NCI-H1092 (cell line): ENCODE data around the gene UBASH3B.

ENCODE experiments used
- DNase-seq: peaks from one replicate; lab custom pipeline; 2025; lab: John Stamatoyannopoulos, UW

UBASH3B gene

DNA sequence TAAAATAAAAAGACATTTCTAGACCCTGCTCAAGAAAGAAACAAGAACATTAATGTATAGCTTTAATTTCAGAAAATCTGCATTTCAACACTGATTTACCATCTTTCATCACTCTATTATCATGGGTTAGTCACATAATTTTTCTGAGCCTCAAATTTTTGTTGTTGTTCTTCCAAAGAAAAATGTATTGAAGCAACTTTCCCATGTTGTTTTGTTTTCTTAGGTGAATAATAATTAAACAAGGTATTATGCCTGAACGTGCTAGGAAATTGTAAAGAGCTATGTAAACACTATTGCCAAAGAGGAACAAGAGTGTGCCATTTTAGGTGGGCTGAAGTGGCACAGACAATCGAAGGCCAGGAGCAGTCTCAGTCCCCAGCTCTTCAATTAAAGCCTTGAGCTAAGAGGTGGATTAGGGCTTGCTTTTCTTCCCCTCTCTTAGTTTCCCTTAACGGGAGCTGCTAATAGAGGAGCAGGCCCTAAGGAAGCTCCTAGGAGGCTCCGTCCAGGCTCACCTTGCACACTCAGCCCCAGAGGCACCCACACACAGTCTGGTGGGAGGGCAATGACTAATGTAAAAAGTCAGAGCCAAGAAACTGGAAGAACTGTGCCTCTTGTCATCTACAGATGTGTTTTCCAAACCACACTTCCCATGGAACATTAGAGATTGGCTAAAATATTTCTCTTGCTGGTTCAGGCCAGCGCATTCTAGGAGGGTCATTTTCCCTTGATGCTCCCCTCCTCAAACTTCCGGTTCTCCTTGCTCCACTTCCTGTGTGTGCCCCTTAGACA, 8.8 kb upstream of the UBASH3B start:
- DNase-seq = no peak

DNA sequence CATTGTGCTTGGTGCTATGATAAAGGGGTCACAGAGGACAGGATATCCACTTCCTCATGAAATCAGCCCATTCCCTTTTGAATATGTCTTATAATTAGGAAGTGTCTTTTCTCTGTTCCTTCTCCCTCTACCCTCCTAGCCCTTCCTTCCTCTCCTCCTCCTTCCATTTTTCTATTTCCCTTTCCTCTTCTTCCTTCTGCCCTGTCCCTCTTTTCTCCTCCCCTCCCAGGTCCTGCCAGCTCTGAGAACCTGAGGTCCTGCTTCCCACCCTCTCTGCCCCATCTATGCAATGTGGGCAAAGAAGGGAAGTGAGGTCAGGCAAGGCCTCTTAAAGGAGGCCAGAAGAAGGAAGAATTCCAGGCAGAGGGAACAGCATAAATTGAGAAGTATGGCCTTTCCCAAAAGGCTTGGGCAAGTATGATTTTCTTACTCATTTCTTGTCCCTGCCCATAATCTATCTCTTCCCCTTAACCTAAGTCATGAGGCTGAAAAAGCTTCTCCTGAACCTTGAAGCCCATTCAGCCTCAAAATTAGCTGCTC, 7.7 kb upstream of the UBASH3B start:
- no peak for DNase-seq

DNA sequence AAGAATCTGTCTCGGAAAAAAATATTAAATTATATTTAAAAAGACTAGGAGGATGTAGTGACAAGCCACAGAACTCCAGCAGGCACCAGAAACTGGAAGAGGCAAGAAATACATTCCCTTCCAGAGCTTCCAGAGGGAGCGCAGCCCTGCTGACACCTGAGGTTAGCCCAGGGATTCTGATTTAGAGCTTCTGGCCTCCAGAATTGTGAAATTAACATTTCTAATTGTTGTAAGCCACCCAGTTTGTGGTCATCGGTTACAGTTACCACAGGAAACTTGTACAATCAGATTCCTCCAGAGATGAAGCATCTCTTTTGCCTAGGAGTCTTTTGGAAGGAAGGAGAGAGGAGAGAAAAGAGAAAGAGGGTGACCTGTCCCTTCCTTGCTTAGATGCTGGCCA, 6.4 kb upstream of the UBASH3B start:
- no peak for DNase-seq

DNA sequence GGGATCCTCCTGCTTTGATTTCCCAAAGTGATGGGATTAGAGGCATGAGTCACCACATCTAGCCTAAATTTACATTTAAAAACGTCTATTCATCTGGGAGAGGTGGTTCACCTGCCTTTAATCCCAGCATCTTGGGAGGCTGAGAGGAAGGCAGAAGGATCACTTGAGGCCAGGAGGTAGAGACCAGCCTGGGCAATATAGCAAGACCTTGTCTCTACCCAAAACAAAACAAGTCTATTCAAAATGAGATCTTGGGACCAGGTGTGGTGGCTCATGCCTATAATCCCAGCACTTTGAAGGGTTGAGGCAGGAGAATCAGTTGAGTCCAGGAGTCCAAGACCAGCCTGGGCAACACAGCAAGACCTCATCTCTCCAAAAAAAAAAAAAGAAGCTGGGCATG, 4.9 kb upstream of the UBASH3B start:
- no peak for DNase-seq

DNA sequence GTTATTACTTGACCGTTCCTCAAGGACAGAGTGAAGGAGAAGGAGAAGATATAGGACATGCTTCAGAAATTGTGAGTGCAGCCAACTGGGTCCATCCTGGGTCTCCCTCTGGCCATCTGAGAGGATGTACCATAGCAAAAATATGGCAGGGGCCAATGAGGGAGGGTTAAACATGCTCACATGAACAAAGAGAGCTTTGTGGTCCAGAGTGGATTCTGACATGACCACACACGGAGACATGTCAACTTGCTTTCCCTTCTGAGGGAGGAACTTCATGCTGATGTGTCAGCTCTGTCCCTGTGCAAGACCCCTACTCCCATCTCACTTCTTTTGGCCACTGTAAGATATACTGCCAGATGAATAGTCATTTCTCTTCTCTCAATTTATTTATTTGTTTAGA, 3.0 kb upstream of the UBASH3B start:
- DNase-seq = no peak

DNA sequence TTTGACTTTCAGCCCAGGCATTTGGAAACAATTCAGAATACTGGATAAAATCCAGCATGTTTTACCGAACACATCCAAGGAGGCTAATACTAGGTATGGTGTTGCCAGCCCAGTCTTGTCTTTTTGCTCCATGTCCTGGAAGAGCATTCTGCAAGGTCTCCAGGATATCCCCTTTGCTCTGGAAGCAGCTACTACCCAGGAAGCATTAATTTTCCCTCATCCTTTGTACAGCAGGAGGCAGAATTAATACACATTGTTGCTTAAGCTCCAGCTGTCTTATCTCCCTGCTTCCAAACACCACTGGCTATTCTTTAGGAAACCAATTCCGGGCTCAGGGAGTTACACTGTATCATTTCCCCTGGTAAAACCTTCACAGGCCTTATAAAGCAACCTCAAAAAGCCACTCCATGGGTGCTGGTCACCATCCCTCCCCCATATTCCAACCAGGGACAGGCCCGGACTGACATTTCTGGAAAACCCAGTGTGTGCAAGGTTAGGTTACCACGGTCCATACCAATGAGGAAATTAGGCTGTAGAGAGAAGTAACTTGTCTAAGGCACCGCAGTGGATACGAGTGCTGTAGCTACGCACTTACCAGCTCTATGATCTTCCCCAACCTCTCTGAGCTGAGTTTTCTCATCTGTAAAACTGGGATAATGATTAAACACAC, 1.5 kb upstream of the UBASH3B start:
- DNase-seq = no peak

DNA sequence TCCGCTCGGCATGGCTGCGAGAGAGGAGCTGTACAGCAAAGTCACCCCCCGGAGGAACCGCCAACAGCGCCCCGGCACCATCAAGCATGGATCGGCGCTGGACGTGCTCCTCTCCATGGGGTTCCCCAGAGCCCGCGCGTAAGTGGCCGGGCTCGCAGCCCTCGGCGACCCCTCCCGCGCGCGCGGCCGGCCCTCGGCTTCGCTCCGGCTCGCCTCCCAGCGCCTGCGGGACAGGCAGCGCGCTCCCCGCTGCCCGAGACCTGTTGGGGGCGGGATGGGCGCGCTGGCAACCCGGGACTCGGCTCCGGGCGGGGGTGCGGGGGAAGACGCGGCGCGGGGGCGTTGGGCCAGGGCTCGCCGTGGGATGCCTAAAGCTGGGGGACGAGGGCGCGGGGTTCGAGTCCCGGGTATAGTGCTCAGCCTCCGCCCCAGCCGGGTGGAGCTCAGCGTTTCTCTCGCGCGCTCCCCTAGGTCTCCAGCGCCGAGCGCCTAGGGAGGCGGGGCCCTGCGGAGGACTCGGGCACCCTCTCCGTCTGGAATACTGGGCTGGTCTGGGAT, 630 bp downstream of the UBASH3B start:
- DNase-seq = peak; percentile 36

DNA sequence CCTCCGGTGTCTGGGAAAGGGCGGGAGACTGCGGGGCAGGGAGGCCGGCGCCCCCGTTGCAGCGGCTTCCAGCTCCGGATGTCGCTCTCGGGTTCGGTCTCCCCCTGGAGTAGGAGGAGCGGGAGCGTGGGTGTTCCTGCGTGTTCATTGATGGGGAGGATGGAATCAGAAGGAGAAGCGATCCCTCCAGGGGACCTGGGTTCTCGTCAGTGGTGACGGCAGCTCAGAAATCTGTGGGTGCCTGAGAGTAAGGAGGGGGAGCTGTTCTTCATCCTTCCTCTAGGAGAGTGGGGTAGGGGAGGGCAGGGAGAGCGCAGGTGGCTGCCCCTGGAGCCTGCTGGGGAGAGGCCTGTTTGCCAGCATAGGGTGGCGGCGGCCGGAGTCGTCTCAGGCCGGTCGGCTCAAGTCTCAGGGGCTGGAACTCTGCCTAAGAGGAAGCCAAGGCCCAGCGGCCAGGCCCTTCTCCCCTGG, 1.1 kb downstream of the UBASH3B start:
- no peak for DNase-seq

DNA sequence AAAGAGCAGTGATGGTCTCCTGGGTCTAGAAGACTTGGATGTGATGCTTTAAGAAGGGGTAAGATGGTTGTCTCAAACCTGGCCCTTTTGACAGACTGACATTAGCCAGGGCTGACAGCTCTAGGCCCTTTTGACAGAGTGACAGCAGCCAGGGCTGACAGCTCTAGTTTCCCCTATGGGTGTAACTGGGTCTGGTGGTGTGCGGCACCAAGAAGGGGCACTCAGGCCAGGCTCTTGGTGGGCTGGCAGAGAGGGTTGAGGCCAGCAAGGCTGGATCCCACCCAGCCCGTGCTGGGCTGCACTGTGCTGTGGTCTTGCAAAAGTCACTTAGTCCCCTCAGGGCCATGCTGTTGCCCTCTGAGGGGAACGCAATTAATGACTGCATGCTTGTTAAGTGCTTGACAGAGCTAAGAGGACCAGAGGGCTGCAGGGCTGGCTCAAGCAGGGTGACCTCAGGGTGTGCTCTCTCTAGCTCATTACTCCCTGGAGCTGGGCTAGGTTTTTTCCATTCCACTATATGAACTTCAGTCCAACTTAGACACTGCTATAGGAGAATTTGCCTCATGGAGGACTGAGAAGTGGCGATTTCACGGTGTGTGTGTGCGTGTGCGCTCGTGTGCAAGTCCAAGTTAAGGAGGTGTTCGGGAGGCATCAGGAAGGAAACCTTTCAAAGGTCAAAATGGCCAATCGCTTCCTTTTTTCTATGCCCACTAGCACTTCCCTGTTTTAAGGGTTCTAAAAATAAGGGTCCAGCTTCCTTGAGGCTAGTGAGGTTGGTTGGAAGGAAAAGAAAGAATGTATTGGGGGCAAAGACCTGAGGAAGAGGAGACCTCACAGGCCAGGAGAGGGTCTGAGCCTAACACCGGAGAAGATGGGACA, 4.4 kb downstream of the UBASH3B start:
- DNase-seq = no peak

DNA sequence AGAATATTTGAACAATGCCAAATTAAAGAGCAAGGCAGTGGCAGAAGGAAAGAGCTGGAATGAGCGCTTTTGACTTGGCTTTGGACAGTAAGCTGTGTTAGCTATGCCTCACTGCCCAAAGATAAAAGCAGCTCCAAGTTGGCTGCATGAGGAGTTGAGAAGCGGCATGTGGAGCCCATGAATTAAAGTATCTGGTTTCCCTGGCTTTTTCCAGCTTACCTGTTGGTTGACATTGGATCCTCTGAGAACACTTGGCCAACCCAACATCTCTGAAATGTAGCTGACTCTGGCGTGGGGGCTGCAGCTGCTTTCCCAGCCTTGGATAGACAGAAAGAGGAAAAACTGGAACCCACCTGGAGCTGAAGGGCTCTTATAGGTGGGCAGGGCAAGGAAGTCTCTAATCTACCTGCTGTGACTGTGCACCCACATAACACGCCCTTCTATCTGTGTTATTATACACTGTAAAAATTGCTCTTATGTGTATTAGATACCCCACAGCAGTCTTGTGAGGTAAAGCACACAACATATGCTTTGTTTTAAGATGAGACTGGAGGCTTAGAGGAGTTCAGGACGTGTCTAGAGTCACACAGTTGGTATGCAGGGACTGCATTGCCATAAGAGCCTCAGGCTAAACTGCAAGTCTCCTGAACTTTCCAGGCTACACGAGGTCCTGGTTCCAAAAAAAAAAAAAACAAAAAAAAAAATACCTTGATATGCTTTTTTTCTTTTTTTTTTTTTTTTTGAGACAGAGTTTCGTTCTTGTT, 5.8 kb downstream of the UBASH3B start:
- peak; percentile 96 for DNase-seq

DNA sequence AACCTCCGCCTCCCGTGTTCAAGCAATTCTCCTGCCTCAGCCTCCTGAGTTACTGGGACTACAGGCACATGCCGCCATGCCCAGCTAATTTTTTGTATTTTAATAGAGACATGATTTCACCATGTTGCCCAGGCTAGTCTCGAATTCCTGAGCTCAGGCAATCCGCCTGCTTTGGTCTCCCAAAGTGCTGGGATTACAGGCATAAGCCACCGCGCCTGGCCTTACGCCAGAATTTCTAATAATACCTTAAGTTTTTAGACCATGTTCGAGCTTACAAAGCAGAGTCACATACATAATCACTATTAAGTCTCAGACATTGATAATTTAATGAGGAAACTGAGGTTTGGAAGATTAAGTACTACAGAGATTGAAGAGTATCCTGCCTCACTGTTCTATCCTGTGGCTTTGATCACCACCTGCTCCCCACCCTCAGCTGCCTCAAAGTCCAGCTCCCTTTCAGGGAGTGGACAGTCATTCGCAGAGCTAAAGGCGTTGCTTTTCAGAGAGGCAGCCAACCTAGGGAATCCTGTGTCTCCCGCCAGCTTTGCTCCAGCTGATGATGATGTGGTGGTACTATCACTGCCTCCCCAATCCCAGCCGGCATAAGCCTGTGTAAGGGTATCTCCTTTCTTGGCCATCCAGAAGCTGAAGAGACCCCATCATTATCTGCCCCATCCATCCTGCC, 7.7 kb downstream of the UBASH3B start:
- DNase-seq = no peak

DNA sequence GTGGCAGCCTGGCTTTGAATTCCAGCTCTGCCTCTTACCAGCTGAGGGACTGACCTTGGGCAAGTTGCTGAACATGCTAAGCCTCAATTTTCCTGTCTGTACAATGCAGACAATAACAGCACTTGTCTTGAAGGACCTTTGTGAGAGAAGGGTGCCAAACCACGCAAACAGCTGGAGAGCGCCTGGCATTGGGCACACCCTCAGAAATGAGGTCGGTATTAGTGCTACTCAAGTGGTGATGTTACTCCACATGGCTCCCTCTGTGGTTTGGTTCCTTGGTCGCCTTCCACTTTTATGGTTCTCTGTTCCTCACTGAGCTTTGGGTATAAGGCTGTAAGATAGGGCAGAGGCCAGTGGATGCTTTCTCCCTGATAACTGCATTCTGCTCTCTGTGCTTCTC, 8.2 kb downstream of the UBASH3B start:
- peak; percentile 24 for DNase-seq

DNA sequence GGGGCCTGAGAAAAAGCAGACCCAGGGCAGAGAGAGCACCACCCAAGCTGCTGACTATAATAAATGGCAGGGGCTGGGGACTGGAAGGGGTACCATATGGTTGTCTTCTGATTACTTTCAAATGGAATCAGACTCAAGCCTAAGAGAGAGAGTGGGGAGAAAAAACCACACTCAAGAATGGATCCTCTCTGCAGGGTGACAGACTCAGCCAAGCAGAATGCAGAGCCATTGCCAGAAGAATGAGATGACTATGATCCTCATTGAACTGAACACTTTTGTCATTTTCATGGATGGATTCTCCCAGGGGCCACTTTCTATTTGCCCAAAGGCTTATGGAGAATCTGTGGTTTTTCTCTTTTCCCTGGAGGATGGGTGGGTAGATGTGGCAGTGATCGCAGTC, 8.7 kb downstream of the UBASH3B start:
- no peak for DNase-seq

DNA sequence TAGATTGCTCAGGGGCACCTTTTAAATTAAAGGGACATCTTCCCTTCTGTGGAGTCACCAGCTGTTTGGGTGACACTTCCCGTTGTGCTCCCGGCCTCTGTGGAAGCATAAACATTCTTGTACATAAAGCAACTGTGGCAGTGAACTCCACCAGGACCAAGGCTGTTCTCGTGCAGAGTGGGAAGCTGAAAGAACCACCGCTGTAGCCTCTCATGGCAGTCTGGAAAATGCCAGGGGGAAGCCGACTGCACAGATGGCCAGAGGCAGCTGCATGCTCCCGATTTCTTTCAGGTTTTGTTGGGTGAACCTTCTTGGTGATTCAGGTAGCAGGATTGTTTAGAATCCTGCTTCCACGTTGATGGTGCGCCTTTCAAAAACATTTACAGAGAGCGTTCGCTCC, 10.3 kb downstream of the UBASH3B start:
- no peak for DNase-seq

DNA sequence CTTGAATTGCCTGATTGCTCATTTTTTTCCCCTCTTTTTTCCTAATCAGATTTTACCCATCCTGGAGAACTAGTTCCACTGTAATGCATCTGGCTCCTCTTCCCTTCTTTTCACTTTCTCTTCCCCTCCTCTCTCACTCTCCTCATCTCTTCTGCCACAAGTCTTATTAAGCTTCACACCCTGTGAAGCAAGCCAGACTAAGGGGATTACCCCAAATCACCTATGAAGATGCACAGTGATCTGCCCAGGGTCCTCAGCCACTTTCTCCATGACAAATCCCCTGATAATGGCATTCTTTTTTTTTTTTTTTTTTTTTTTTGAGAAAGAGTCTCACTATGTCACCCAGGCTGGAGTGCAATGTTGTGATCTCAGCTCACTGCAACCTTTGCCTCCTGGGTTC, 11.2 kb downstream of the UBASH3B start:
- DNase-seq = no peak

DNA sequence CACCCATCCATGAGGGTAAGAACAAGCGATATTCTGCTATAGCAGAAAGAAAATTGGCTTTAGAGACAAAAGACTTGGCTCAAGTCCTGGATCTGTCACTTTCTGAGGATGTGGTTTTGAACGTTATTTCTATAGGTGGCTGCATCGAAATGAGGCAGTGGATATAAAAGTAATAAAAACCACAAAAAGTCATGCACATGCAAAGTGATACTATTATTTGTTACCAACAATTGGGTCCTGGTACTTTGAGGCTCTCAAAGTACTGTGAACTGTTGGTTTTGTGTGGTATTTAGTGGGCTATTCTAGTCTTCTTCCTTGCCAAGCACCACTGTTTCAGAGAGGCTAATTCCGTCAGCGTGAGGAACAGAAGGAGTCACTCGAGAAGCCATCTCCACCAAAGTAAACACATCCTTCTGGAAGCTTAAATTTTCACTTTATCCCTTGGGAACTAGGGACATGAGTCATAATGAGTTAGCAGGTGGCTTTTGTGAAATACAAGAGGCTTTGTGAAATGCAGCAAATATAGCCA, 13.1 kb downstream of the UBASH3B start:
- DNase-seq = no peak

DNA sequence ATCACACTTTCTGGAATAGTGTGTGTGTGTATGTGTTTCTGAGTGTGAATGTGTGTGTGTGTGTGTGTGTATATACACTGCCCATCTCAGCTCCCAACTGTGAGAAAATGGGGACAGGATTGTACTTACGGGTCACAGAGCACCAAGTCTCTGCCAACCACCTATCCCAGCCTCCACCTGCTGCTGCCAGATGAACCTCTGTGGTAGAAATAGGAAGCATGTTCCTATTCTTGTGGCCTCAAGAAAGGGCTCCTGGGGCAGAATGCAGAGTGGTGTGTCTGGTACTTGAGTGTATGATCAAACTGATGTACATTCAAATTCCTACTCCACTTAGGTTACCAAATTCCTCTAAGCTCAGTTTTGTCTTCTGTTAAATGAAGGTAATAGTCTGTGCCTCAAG, 14.6 kb downstream of the UBASH3B start:
- DNase-seq = no peak

DNA sequence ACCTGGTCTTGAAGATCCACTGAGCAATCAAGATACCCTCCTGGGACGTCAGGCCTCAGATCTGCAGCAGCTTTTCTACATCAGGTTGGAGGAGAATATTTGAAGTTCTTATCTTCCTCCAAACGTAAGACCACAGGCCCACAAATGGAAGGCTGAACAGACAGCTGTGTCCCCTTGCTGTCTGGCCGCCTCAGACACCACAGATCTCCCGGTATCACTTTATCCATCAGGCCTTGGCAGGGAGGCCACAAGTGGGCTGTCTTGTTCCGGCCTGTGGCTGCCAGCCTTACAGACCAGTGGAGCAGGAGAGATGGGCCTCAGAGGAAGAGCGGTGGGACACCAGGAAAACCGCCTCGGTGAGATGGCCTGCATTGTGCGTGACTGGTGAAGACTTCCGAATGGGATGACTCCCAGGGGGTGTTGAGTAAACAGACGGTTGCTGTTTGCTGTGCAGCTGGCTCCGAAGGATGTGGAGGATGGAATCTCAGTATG, 15.9 kb downstream of the UBASH3B start:
- no peak for DNase-seq

DNA sequence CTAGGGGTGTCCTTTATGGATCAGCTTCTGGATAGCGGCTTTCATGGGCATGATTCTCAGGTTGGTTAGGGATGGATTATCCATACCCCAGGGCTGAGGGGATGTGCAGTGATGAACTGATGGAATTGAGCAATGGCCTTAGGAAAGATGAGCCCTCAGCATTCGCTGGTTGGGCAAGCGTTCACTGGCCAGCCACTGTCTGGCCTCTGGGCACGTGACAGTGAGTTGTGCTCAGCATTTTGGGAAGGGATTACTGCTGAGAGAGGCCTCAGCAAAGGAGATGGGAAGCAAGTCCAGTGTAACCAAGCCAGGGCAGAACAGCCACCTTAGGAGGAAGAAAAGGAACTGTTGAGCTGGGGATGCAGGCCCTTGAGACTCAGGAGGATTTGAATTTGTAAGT, 17.4 kb downstream of the UBASH3B start:
- DNase-seq = no peak

DNA sequence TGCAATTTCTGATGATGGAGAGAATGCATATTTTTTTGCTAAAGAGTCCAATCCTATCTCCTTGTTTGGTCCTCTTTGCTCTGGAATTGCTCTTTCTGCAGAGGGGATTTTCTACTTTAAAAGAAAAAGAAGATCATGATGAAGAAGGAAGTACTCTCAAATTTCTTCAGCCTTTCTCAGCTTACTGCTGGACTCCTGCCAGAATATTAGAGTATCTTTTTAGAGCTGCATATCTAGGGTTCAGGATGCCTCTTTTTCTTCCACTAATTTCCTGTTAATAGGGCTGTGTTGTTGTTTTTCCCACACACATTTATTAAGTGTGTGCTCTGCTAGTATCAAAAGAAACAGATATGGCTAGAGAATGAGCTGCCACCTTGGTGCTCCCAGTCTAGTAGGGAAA, 18.2 kb downstream of the UBASH3B start:
- no peak for DNase-seq
